Trophoblast cell (in vitro differentiated cells and primary cell): ENCODE results near the gene PLXNB1.

ENCODE experiments used
- DNase-seq, 2 donors: peaks; one replicate each; pipeline ENCODE4 v3.0.0-alpha.2; 2016
- H2AFZ ChIP-seq: 2 replicates; pipeline ENCODE4 v1.6.1; 2013; ENCODE audit warnings: low read length, moderate library complexity, mild to moderate bottlenecking; ENCODE audit not compliant: insufficient read depth, poor library complexity
- H2AK5ac ChIP-seq: 2 replicates; pipeline ENCODE4 v1.6.1; 2013; ENCODE audit warnings: mild to moderate bottlenecking, low read length
- H2BK120ac ChIP-seq: 2 replicates; pipeline ENCODE4 v1.6.1; 2013; ENCODE audit warnings: low read length, mild to moderate bottlenecking, moderate library complexity; ENCODE audit not compliant: insufficient read depth, poor library complexity
- H2BK12ac ChIP-seq: 2 replicates; pipeline ENCODE4 v1.6.1; 2013; ENCODE audit warnings: mild to moderate bottlenecking, low read length, moderate library complexity
- H2BK5ac ChIP-seq: 2 replicates; pipeline ENCODE4 v1.6.1; 2013; ENCODE audit warnings: low read length, low read depth, moderate library complexity, mild to moderate bottlenecking; ENCODE audit not compliant: poor library complexity
- H3K14ac ChIP-seq: 2 replicates; pipeline ENCODE4 v1.6.1; 2013; ENCODE audit warnings: mild to moderate bottlenecking, low read length
- H3K18ac ChIP-seq: 2 replicates; pipeline ENCODE4 v1.6.1; 2013; ENCODE audit warnings: mild to moderate bottlenecking, low read length
- H3K23ac ChIP-seq: 2 replicates; pipeline ENCODE4 v1.6.1; 2013; ENCODE audit warnings: low read length
- H3K27ac ChIP-seq: 2 replicates; pipeline ENCODE4 v1.5.1; 2013; ENCODE audit warnings: low read depth, mild to moderate bottlenecking, inconsistent platforms, low read length, moderate library complexity
- H3K27me3 ChIP-seq: 2 replicates; pipeline ENCODE4 v1.6.1; 2013; ENCODE audit warnings: inconsistent platforms, mild to moderate bottlenecking, low read length, moderate library complexity; ENCODE audit not compliant: insufficient read depth
- H3K36me3 ChIP-seq, 2 experiments: 1 replicate in 1 of 2; 2 replicates in 1 of 2; pipeline ENCODE4 v1.6.1; 2013; ENCODE audit warnings: low read length in 2 of 2, mild to moderate bottlenecking in 2 of 2, moderate library complexity in 1 of 2; ENCODE audit not compliant: insufficient read depth in 2 of 2, control insufficient read depth in 1 of 2
- H3K4ac ChIP-seq: 2 replicates; pipeline ENCODE4 v1.6.1; 2013; ENCODE audit warnings: low read depth, mild to moderate bottlenecking, low read length, moderate library complexity
- H3K4me1 ChIP-seq, 2 experiments: 1 replicate in 1 of 2; 2 replicates in 1 of 2; pipeline ENCODE4 v1.6.1; 2013; ENCODE audit warnings: low read length in 2 of 2, mild to moderate bottlenecking in 2 of 2, moderate library complexity in 1 of 2; ENCODE audit not compliant: insufficient read depth in 2 of 2, control insufficient read depth in 1 of 2
- H3K4me2 ChIP-seq: 2 replicates; pipeline ENCODE4 v1.6.1; 2013; ENCODE audit warnings: inconsistent platforms, mild to moderate bottlenecking, low read length, moderate library complexity
- H3K4me3 ChIP-seq: 2 replicates; pipeline ENCODE4 v1.5.1; 2013; ENCODE audit warnings: mild to moderate bottlenecking, low read depth, low read length, inconsistent platforms
- H3K79me1 ChIP-seq: one replicate; pipeline ENCODE4 v1.6.1; 2013; ENCODE audit warnings: low read length
- H3K79me2 ChIP-seq: 2 replicates; pipeline ENCODE4 v1.6.1; 2013; ENCODE audit warnings: low read length, mild to moderate bottlenecking; ENCODE audit not compliant: control insufficient read depth, insufficient read depth, poor library complexity
- H3K9ac ChIP-seq: 2 replicates; pipeline ENCODE4 v1.6.1; 2013; ENCODE audit warnings: mild to moderate bottlenecking, low read length
- H3K9me3 ChIP-seq: 2 replicates; pipeline ENCODE4 v1.6.1; 2013; ENCODE audit warnings: low read depth, mild to moderate bottlenecking, control low read depth, inconsistent platforms, low read length; ENCODE audit not compliant: insufficient read depth
- H4K12ac ChIP-seq: 2 replicates; pipeline ENCODE4 v1.6.1; 2013; ENCODE audit warnings: low read depth, mild to moderate bottlenecking, low read length, moderate library complexity
- H4K8ac ChIP-seq: 2 replicates; pipeline ENCODE4 v1.6.1; 2013; ENCODE audit warnings: low read depth, mild to moderate bottlenecking, low read length, moderate library complexity
- H4K91ac ChIP-seq: one replicate; pipeline ENCODE4 v1.6.1; 2013; ENCODE audit warnings: low read depth, mild to moderate bottlenecking, low read length, moderate library complexity
- WGBS: extraction: QIAGEN DNeasy Blood & Tissue Kit; methylation state at CpG from one replicate; pipeline ENCODE4 v1.1.7; 2013; ENCODE audit warnings: missing lambda C conversion rate; ENCODE audit not compliant: insufficient read length, insufficient coverage; ENCODE audit errors: extremely low coverage; 5-methylcytosine and 5-hydroxymethylcytosine counted together

PLXNB1 gene

DNA sequence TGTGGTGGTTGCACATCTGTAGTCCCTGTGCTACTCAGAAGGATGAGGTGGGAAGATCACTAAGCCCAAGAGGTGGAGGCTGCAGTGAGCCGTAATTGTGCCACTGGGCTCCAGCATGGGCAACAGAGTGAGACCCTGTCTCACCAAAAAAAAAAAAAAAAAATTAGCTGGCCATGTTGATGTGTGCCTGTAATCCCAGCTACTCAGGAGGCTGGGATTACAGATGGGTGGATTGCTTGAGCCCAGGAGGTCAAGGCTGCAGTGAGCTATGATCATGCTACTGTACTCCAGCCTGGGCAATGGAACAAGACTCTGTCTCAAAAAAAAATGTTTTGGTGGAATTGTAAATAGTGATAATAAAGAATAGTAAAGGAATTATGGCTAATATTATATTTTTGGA, 26.6 kb upstream of the PLXNB1 start:
- H3K27ac ChIP-seq: no peak overlapping the region

DNA sequence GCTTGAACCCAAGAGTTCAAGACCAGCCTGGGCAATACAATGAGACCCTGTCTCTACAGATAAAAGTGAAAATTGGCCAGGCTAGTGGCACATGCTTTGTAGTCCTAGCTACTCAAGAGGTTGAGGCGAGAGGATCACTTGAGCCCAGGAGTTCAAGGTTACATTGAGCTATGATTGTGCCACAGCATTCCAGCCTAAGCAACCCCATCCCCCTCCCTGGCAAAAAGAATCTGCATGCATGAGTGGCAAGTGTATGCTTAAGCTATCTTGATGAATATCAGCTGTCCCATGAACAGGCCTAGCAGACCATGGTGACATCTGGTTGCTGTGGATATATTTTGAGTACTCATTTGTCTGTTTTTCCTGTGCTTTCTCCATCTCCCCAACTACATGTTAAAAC, 21.4 kb upstream of the PLXNB1 start:
- no peak overlapping the region for H4K12ac ChIP-seq
- H2BK5ac ChIP-seq: no peak overlapping the region
- peaks cover 3 to 5% of the 10 kb centered on the region in 2 experiments for H3K4me1 ChIP-seq
- H3K4me2 ChIP-seq: no peak overlapping the region
- H3K27me3 ChIP-seq: no peaks in the 10 kb centered on the region
- H2AK5ac ChIP-seq: no peak overlapping the region
- no peak overlapping the region for H3K27ac ChIP-seq
- no peak overlapping the region for H4K91ac ChIP-seq
- no peak overlapping the region for H2BK120ac ChIP-seq
- peaks cover 17 to 29% of the 10 kb centered on the region in 2 experiments for H3K36me3 ChIP-seq
- H3K4ac ChIP-seq: no peak overlapping the region
- DNase-seq: no peak
- H3K18ac ChIP-seq: no peak overlapping the region
- H3K14ac ChIP-seq: no peak overlapping the region
- no peak overlapping the region for H3K9ac ChIP-seq
- H3K23ac ChIP-seq: no peak overlapping the region
- WGBS: no CpG with 5 or more reads among the region's 1 CpG
- no peak overlapping the region for H2AFZ ChIP-seq
- no peak overlapping the region for H4K8ac ChIP-seq
- peaks cover 1% of the 10 kb centered on the region for H3K79me1 ChIP-seq
- no peaks in the 10 kb centered on the region for H3K79me2 ChIP-seq
- H3K9me3 ChIP-seq: no peaks in the 10 kb centered on the region
- H3K4me3 ChIP-seq: no peak overlapping the region
- H2BK12ac ChIP-seq: no peak overlapping the region

More for the DNA sequence above, 26.6 kb upstream of the PLXNB1 start:
- Histone ChIP-seq H3K79me1 (peaks cover 1% of the 10 kb centered on the region), H3K36me3 (peaks cover 35 to 57% of the 10 kb centered on the region in 2 experiments), H4K8ac (no peak overlapping the region), H2BK120ac (no peak overlapping the region), H3K4me3 (no peak overlapping the region), H3K14ac (no peak overlapping the region), H3K23ac (no peak overlapping the region), H3K79me2 (no peaks in the 10 kb centered on the region), H3K18ac (no peak overlapping the region), H3K4ac (no peak overlapping the region), H3K4me1 (peaks cover 8% of the 10 kb centered on the region in 2 experiments), H3K9me3 (no peaks in the 10 kb centered on the region), H2AFZ (no peak overlapping the region), H4K12ac (no peak overlapping the region), H2BK5ac (no peak overlapping the region), H3K4me2 (no peak overlapping the region), H3K27me3 (no peaks in the 10 kb centered on the region), H2BK12ac (no peak overlapping the region), H3K9ac (no peak overlapping the region), H2AK5ac (no peak overlapping the region), H4K91ac (no peak overlapping the region)
- no CpG with 5 or more reads among the region's 1 CpG for WGBS
- no peak for DNase-seq

- H3K4me3 ChIP-seq: peak within 1 kb of the TSS; percentile 87
- peak within 1 kb of the TSS; percentile 35 for H2BK5ac ChIP-seq
- H3K23ac ChIP-seq: no peak within 1 kb of the TSS
These were observed 16.7 kb upstream of the PLXNB1 start, which contains the start of gene ATRIP for GRCh38 chr3:48446425-48447193. ATRIP (plus strand) TSS chr3:48446737; CDS start chr3:48446846, 109 bp downstream.

GRCh38 chr3:48446043-48446424, 16.1 kb upstream of the PLXNB1 start:
- Histone ChIP-seq H3K4me3 (peak overlapping the region; percentile 87), H2BK5ac (no peak overlapping the region), H3K9ac (peak overlapping the region; percentile 6), H3K18ac (no peak overlapping the region), H3K27me3 (no peaks in the 10 kb centered on the region), H3K4me1 (peaks cover 9 to 10% of the 10 kb centered on the region in 2 experiments), H2AK5ac (no peak overlapping the region), H3K79me1 (peaks cover 1% of the 10 kb centered on the region), H2BK12ac (no peak overlapping the region), H3K4me2 (peak overlapping the region; percentile 81), H3K36me3 (peaks cover 17 to 22% of the 10 kb centered on the region in 2 experiments), H3K9me3 (no peaks in the 10 kb centered on the region), H3K23ac (no peak overlapping the region), H2BK120ac (no peak overlapping the region), H3K14ac (peak overlapping the region; percentile 33), H3K79me2 (no peaks in the 10 kb centered on the region), H3K27ac (no peak overlapping the region), H4K91ac (peak overlapping the region; percentile 21), H4K8ac (peak overlapping the region; percentile 84), H4K12ac (peak overlapping the region; percentile 56), H2AFZ (peak overlapping the region; percentile 64), H3K4ac (peak overlapping the region; percentile 41)
- no CpG with 5 or more reads among the region's 6 CpGs for WGBS
- no peak for DNase-seq

More at GRCh38 chr3:48446425-48447193, 16.7 kb upstream of the PLXNB1 start, which contains the start of gene ATRIP:
- no peaks in the 10 kb centered on the region for H3K79me2 ChIP-seq
- peak within 1 kb of the TSS; percentile 53 for H4K91ac ChIP-seq
- H3K9ac ChIP-seq: peak within 1 kb of the TSS; percentile 79
- H3K4ac ChIP-seq: peak within 1 kb of the TSS; percentile 41
- peak within 1 kb of the TSS; percentile 16 for H3K18ac ChIP-seq
- WGBS: no CpG with 5 or more reads among the region's 91 CpGs
- H3K4me2 ChIP-seq: peak within 1 kb of the TSS; percentile 81
- H3K36me3 ChIP-seq: peaks cover 20 to 24% of the 10 kb centered on the region in 2 experiments
- DNase-seq: peak; percentile 87 to 93
- H2BK12ac ChIP-seq: no peak within 1 kb of the TSS
- H4K12ac ChIP-seq: peak within 1 kb of the TSS; percentile 56
- H2AK5ac ChIP-seq: no peak within 1 kb of the TSS
- H2AFZ ChIP-seq: peak within 1 kb of the TSS; percentile 83
- peaks cover 1% of the 10 kb centered on the region for H3K79me1 ChIP-seq
- H3K27ac ChIP-seq: peak within 1 kb of the TSS; percentile 81
- H3K14ac ChIP-seq: peak within 1 kb of the TSS; percentile 40
- H2BK120ac ChIP-seq: peak within 1 kb of the TSS; percentile 14
- H3K27me3 ChIP-seq: no peaks in the 10 kb centered on the region
- peaks cover 8 to 9% of the 10 kb centered on the region in 2 experiments for H3K4me1 ChIP-seq
- H3K9me3 ChIP-seq: no peaks in the 10 kb centered on the region
- H4K8ac ChIP-seq: peak within 1 kb of the TSS; percentile 84
